GM10266 (cell line): ENCODE results near the gene CASKIN2.
A peak's percentile ranks its signal among the peaks of the same experiment; 100 is the strongest.

Experiments used
- DNase-seq: peaks from one replicate; pipeline ENCODE4 v3.0.0; 2012; ENCODE audit errors: extremely low spot score
- TF ChIP-seq, protein P1 (sequence below): IDR thresholded peaks from 2 replicates; pipeline ENCODE4 v1.5.1; 2012; ENCODE audit warnings: mild to moderate bottlenecking, low read depth; ENCODE audit not compliant: control insufficient read depth, insufficient read depth; ENCODE audit errors: missing control alignments

CASKIN2 gene

DNA sequence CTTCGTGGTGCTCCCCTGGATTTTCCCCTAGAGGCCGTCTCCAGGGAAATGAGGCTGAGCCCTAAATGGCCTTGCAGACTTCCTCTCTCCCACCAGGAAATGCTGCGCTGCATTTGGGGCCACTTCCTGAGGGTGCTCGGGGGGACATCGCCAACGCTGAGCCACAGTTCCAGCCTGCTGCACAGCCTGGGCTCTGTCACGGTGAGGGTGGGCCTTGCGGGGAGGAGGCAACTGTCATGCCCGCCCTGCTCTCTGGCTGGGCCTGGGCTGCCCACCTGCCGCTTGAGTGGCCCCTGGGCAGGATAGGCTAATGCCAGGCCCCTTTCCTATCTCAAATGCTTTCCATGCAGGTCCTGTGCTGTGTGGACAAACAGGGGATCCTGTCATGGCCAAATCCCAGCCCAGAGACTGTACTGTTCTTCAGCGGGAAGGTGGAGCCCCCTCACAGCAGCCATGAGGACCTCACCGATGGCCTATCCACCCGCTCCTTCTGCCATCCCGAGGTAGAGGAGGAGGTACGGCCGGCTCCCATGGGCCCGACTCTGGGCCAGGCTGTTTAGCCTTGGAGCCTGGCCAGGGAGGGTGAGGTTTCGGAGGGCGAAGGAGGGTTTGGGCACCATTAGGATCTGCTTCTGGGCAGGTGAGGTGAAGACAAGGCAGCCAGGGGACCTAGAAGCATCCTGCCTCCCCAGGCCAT lies 24.2 kb downstream of the CASKIN2 start:
- no peak for DNase-seq
- TF ChIP-seq, protein P1, sequence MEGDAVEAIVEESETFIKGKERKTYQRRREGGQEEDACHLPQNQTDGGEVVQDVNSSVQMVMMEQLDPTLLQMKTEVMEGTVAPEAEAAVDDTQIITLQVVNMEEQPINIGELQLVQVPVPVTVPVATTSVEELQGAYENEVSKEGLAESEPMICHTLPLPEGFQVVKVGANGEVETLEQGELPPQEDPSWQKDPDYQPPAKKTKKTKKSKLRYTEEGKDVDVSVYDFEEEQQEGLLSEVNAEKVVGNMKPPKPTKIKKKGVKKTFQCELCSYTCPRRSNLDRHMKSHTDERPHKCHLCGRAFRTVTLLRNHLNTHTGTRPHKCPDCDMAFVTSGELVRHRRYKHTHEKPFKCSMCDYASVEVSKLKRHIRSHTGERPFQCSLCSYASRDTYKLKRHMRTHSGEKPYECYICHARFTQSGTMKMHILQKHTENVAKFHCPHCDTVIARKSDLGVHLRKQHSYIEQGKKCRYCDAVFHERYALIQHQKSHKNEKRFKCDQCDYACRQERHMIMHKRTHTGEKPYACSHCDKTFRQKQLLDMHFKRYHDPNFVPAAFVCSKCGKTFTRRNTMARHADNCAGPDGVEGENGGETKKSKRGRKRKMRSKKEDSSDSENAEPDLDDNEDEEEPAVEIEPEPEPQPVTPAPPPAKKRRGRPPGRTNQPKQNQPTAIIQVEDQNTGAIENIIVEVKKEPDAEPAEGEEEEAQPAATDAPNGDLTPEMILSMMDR = no peak

DNA sequence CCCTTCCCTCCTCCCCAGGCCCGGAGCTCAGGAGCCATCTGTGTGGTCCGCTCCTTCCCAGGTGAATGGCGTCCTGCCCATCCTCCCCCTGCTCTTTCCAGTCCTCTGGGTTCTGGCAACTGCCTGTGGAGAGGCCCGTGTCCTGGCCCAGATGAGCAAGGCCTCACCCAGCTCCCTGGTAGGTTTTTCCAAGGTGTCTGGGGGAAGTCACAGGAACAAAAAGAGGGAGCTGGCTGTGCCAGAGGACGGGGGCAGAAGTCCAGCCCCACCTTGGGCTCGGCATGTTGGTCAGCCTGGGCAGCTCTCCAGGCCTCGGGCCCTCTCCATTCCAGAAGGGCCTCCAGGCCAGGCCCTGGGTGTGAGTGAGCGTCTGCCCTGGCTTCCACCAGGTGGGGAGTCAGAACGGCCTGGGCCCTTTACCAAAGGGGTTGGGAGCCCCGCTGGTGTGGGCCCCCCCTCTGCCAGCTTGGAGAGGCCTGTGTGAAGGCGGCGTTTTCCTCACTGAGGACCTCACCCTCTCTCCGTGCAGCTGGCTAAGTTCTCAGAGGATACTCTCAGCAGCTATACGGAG lies 25.1 kb downstream of the CASKIN2 start:
- no peak for DNase-seq
- TF ChIP-seq, protein P1 = no peak

DNA sequence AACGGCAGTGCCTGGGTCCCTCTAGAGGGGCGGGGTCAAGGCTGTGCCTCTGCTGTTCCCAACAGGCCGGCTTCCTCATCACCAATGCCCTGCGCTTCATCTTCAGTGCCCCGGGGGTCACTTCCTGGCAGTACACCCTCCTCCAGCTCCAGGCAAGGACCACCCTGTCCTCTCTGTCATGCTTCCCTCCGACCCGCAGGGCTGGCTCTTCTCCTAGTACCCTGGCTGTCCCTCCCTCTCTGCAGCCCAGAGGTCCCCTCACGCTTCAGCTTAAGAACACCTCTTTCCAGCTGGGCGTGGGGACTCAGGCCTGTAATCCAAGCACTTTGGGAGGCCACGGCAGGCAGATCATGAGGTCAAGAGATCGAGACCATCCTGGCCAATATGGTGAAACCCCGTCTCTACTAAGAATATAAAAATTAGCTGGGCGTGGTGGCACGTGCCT lies 25.8 kb downstream of the CASKIN2 start:
- no peak for DNase-seq
- TF ChIP-seq, protein P1 = no peak

DNA sequence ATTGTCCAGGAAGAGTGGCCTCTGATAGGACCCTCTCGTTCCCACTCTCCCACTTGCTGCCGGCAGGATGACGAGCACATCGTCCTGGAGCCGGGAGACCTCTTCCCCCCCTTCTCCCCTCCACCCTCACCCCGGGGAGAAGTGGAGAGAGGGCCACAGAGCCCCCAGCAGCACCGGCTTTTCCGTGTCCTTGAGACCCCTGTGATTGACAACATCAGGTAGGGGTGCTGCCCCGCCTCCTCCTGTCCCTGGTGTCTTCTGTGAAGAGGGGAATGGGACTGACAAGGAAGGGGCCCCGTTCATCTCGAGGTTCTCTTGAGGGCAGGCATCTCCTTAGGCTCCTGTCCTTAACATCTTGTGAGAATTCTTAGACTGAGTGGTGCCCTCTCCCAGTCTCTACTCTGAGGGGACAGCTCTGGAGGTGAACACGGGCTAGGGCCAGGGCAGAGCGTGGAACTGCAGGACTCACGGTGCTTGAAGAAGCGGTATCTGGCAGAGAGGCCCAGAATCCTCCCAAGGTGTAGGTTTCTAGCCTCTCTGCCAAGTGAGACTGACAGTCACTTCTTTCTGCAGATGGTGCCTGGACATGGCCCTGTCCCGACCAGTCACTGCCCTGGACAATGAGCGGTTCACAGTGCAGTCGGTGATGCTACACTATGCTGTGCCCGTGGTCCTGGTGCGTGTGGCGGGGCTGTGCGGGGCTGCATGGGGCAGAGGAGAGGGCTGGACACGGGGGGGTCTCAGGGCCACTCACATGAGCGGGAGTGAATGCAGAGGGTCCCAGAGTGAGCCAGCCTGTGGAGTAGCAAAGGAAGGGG lies 26.4 kb downstream of the CASKIN2 start:
- TF ChIP-seq, protein P1 = no peak
- no peak for DNase-seq

DNA sequence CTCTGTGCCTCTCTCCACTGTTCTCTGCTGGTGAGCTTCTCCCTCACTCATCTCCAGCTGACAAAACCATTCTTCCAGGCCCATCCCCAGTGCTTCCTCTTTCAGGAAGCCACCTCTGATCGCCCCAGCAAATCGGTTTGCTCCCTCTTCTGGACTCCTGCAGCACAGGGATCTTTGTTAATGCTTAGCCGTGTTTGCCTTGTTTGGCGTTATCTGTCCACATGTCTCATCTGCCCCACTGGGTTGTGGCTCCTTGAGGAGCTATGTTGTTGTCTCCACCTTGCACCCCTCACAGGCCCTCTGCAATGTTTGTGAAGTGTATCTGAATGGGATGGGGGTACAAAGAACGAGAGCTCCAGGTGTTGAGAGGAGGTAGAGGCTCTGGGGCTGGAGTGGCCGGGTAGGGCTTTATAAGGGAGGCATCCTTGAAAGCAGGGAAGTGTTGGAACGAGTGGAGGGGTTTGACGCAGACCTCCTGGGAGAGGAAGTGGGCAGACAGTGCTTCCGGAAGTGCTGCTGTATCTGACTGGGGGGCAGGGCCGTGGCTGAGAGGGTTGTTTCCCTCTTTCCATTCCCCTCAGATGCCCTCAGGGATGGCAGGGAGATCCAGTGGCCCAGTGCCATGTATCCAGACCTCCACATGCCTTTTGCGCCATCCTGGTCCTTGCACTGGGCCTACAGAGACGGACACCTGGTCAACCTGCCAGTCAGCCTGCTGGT lies 27.8 kb downstream of the CASKIN2 start:
- TF ChIP-seq, protein P1 = peak; percentile 19
- peak; percentile 78 for DNase-seq

- TF ChIP-seq, protein P1 = no peak
- no peak for DNase-seq
These were observed 28.4 kb downstream of the CASKIN2 start for GRCh38 chr17:75486951-75487350.

GRCh38 chr17:75486151-75486550 lies 29.2 kb downstream of the CASKIN2 start:
- DNase-seq = no peak
- TF ChIP-seq, protein P1 = no peak
